Esophagus squamous epithelium (tissue), 5 donors: Measurements from ENCODE around the gene UBR3. TPM values are rescaled to one million over a fixed set of nuclear protein-coding genes. Genes with fewer than 3 reads are reported as not detected.

Experiments
- DNase-seq: peaks from one replicate; lab custom pipeline; 2025; lab: John Stamatoyannopoulos, UW
- H3K27ac ChIP-seq, 4 donors: fragments of 200-600 bp; sonication (generic); one replicate each; pipeline ENCODE4 v1.5.1; 2016 to 2019; ENCODE audit warnings: mild to moderate bottlenecking in 1 of 4
- H3K27me3 ChIP-seq, 4 donors: fragments of 200-600 bp; sonication (generic); 1 replicate in 3 of 4; 2 replicates in 1 of 4; pipeline versions ENCODE4 v1.5.1 to v1.6.0; 2017 to 2021; ENCODE audit warnings: antibody characterized with exemption in 1 of 4
- H3K36me3 ChIP-seq, 3 donors: fragments of 200-600 bp; sonication (generic); one replicate each; pipeline ENCODE4 v1.5.1; 2016 to 2019
- H3K4me1 ChIP-seq, 3 donors: fragments of 200-600 bp; sonication (generic); one replicate each; pipeline ENCODE4 v1.5.1; 2017 to 2019
- H3K4me3 ChIP-seq, 4 donors: fragments of 200-600 bp; sonication (generic); 1 replicate in 3 of 4; 2 replicates in 1 of 4; pipeline ENCODE4 v1.5.1; 2016 to 2019; ENCODE audit warnings: mild to moderate bottlenecking in 2 of 4, moderate library complexity in 1 of 4
- H3K9me3 ChIP-seq, 3 donors: fragments of 200-600 bp; sonication (generic); one replicate each; pipeline ENCODE4 v1.5.1; 2016 to 2019
- CTCF ChIP-seq, 6 experiments: fragments of 450-650 bp in 4 of 6; fragments of 200-600 bp in 2 of 6; sonication (generic) in 2 of 6; IDR thresholded peaks; one replicate each; pipeline ENCODE4 v1.5.1; 2016 to 2019; ENCODE audit warnings: antibody characterized with exemption in 6 of 6, mild to moderate bottlenecking in 4 of 6, moderate library complexity in 4 of 6
- POLR2A ChIP-seq, 4 donors: fragments of 450-650 bp; IDR thresholded peaks; one replicate each; pipeline ENCODE4 v1.6.1; 2017; ENCODE audit warnings: antibody characterized with exemption in 4 of 4, mild to moderate bottlenecking in 4 of 4, moderate library complexity in 3 of 4
- WGBS, 2 donors: methylation state at CpG; one replicate each; pipeline ENCODE4 v1.1.5; 2018; 5-methylcytosine and 5-hydroxymethylcytosine counted together
- intact Hi-C: fragments of 100-400 bp; cut with DNase I; formaldehyde crosslinking; loops from one replicate; pipeline ENCODE4 v1.15.0; 2022
- total RNA-seq, 4 donors: library from RNA; depleted of rRNA; stranded (reverse); fragments of >200 nt; gene quantifications; one replicate each; pipeline ENCODE4 v1.1.0, GENCODE V29; 2016
- donor health status: DM: yes; HTN: yes; CAD: no.

Gene UBR3
- 10 to 100 TPM; 26.9 to 56.8 (median 43.2) TPM for total RNA-seq

DNA sequence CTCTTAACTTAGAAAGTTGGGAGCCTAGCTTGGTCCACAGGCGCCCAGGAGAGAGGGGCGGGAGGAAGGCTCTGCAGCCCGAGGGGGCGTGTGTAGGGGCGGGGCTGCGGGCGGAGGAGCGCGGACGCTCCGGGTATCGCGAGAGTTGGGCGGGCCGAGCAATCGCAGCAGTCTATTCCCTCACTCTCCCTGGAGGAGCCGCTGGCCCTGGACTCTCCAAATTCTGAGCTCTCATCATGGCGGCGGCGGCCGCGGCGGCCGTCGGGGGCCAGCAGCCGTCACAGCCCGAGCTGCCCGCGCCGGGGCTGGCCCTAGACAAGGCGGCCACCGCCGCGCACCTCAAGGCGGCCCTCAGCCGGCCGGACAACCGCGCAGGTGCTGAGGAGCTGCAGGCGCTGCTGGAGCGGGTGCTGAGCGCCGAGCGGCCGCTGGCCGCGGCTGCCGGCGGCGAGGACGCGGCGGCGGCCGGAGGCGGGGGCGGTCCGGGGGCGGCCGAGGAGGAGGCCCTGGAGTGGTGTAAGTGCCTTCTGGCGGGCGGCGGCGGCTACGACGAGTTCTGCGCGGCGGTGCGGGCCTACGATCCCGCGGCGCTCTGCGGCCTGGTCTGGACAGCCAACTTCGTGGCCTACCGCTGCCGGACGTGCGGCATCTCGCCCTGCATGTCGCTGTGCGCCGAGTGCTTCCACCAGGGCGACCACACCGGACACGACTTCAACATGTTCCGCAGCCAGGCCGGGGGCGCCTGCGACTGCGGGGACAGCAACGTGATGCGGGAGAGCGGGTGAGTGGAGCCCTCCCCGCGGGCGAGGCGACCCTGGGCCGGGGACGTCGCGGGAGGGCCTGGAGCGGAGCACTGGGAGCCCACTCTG is at the start of gene UBR3:
Gene UBR3, plus strand, starts transcription at position 183 of the 869 bp plus-strand sequence. Its CDS starts 54 bp downstream, at position 237.
- peaks cover 0 to 4% (median 0%) of the 10 kb centered on the region in 3 donors for H3K36me3 ChIP-seq
- intact Hi-C loops = loop anchor here (10.0 kb wide), 1 partner anchor 97 kb away; no protein-coding TSS in a partner anchor
- peak; percentile 15 for DNase-seq
- 1 to 2% methylated on average over 10 to 13 of the region's 104 CpGs for WGBS, 2 donors
- no peaks in the 10 kb centered on the region for H3K9me3 ChIP-seq
- no peaks in the 10 kb centered on the region for H3K27me3 ChIP-seq
- peaks cover 22 to 73% (median 25%) of the 10 kb centered on the region in 3 donors for H3K4me1 ChIP-seq
- H3K27ac ChIP-seq = peak within 1 kb of the TSS; percentile 89 to 96 (median 92)
- peak within 1 kb of the TSS; percentile 75 to 97 (median 92) for H3K4me3 ChIP-seq
- TF ChIP-seq POLR2A (IDR thresholded peaks at IDR 0.05) (peak in 3 of 4 donors; percentile 70 to 86 (median 84)), CTCF (IDR thresholded peaks at IDR 0.05) (no peak)

DNA sequence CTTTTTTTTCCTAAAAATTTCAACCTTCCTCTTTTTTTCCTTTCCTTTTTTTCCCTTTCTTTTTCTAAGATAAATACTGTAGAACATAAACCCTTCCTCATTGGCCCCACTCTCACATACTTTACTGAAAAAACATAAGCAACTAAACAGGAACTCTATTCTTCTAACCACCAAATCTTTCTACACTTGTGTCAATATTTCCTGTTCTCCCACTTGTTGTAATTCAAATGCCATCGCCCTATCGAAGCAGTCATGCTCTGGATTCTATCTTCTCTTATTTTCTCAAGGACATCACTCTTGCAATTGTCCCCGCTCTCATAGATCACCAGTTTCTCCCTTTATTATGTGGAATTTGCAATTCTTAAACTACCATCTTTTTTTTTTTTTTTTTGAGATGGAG is 48.8 kb upstream of the UBR3 start:
- Histone ChIP-seq H3K9me3 (no peaks in the 10 kb centered on the region), H3K4me1 (peaks cover 0 to 6% (median 0%) of the 10 kb centered on the region in 3 donors), H3K36me3 (no peaks in the 10 kb centered on the region), H3K27me3 (no peaks in the 10 kb centered on the region), H3K27ac (no peak overlapping the region), H3K4me3 (no peak overlapping the region)
- intact Hi-C loops = no loop called here
- DNase-seq = no peak
- WGBS, 2 donors = 81 to 95% methylated on average over 3 of the region's 3 CpGs
- no peak for TF ChIP-seq POLR2A (IDR thresholded peaks at IDR 0.05)

GRCh38 chr2:169781249-169782013 is 45.8 kb upstream of the UBR3 start:
- no peak for TF ChIP-seq CTCF (IDR thresholded peaks at IDR 0.05)
- 88 to 89% methylated on average over 4 of the region's 4 CpGs for WGBS, 2 donors
- H3K4me1 ChIP-seq = no peaks in the 10 kb centered on the region
- no peak for DNase-seq
- no peaks in the 10 kb centered on the region for H3K9me3 ChIP-seq
- H3K4me3 ChIP-seq = no peak overlapping the region
- H3K27ac ChIP-seq = no peak overlapping the region
- intact Hi-C loops = no loop called here
- H3K36me3 ChIP-seq = no peaks in the 10 kb centered on the region
- no peaks in the 10 kb centered on the region for H3K27me3 ChIP-seq

DNA sequence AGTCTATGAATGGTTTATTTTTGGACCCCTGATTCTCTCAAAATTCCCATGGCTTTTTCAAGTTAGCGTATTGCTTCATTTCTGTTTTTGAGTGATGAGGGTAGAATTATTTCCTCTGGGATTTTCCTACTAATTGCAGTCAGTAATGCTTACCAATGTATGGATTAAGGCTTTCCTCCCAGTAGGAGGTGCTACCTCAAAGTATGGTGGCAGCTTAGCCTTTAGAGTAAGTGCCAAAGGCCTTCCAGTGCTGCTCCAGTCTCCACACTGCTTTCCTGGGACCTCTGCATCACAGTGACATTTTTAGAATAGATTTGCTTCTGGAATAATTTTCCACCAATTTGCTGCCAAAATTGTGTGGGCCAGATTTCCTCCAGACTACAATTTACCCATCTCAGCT is 44.7 kb upstream of the UBR3 start:
- TF ChIP-seq CTCF (IDR thresholded peaks at IDR 0.05) = no peak
- TF ChIP-seq POLR2A (IDR thresholded peaks at IDR 0.05) = no peak
- no peak for DNase-seq
- Histone ChIP-seq H3K36me3 (no peaks in the 10 kb centered on the region), H3K27ac (no peak overlapping the region), H3K27me3 (no peaks in the 10 kb centered on the region), H3K9me3 (no peaks in the 10 kb centered on the region), H3K4me1 (no peaks in the 10 kb centered on the region), H3K4me3 (no peak overlapping the region)
- intact Hi-C loops = no loop called here
- 92 to 94% methylated on average over 1 of the region's 1 CpG for WGBS, 2 donors

- H3K9me3 ChIP-seq = peaks cover 0 to 5% (median 0%) of the 10 kb centered on the region in 3 donors
- TF ChIP-seq POLR2A (IDR thresholded peaks at IDR 0.05) = no peak
- TF ChIP-seq CTCF (IDR thresholded peaks at IDR 0.05) = no peak
- peaks cover 0 to 7% (median 3%) of the 10 kb centered on the region in 3 donors for H3K4me1 ChIP-seq
- 91 to 94% methylated on average over 4 to 5 of the region's 5 CpGs for WGBS, 2 donors
- H3K36me3 ChIP-seq = no peaks in the 10 kb centered on the region
- intact Hi-C loops = no loop called here
- no peak for DNase-seq
- H3K27ac ChIP-seq = no peak overlapping the region
- H3K4me3 ChIP-seq = no peak overlapping the region
- peaks cover 0 to 14% (median 0%) of the 10 kb centered on the region in 4 donors for H3K27me3 ChIP-seq
Measured at GRCh38 chr2:169790581-169790980, 36.7 kb upstream of the UBR3 start.
